HG03575 (cell line): ENCODE data around the gene POLD3.

ENCODE experiments used
- ATAC-seq: cut with Tn5 transposase; IDR thresholded peaks from one replicate; pipeline ENCODE4 v1.9.1; 2021; ENCODE audit not compliant: unreplicated experiment, insufficient number of reproducible peaks, low FRiP score; ENCODE audit errors: extremely low read depth

Gene POLD3, protein sequence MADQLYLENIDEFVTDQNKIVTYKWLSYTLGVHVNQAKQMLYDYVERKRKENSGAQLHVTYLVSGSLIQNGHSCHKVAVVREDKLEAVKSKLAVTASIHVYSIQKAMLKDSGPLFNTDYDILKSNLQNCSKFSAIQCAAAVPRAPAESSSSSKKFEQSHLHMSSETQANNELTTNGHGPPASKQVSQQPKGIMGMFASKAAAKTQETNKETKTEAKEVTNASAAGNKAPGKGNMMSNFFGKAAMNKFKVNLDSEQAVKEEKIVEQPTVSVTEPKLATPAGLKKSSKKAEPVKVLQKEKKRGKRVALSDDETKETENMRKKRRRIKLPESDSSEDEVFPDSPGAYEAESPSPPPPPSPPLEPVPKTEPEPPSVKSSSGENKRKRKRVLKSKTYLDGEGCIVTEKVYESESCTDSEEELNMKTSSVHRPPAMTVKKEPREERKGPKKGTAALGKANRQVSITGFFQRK

DNA sequence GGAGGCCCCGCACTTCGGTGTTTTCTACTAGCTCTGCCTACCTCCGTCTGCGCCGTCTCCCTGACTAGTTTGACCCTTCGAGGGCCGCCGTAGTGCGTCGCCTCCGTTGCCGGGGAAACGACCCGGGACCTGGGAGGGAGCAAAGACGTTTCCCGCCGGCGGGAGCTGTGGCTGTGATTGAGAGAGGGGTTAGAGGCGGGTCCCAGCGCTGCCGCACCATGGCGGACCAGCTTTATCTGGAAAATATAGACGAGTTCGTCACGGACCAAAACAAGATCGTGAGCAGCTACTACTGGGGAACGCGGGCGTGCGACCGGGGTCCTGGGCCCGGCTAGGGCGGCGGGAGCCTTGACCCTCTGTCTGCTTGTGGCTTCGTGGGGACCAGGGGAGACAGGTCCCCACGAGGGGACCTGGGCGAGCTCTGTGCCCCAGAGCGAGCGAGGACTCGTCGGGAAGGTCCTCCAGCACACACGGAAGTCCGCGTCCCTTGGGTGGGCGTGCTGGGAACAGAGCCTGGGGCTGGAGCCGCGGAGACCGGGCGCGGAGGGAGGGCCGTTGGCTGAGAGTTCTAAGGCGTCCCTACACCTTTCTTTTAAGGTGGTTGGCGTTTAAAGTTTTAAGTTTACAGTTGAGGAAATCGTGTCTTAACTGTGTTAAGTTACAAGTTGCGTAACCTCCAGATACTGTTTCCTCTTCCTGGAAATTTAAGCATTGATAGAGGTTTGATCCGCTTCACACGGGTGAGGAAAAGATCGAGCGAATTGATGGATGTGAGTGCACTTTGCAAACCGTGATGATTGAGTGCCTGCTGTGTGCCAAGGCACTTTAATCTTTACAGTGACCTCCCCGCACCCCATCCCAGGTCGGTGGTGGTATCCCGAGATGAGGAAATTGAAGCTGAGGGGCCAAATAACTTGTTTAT, at the start of gene POLD3:
TSS of gene POLD3 (plus strand) at position 142 of the 922 bp plus-strand sequence. CDS start at position 219, 77 bp downstream.
- ATAC-seq, result peak; percentile 66

DNA sequence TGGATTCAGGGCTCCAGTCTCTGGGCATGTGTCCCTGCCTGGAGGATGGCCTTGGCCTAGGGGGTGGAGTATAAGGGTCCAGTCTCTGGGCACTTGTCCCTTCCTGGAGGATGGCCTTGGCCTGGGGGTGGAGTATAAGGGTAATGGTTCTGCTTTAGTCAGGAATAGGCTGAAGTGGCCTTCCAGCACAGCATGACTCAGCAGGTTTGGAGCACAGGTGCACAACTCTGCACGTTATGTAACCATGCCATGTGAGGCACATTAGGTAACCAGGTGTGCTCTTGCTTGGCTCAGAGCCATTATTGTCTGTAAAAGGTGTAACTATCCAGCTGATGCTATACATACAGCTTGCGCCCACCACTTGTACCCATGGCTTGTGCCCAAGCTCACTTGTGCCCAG, 48.4 kb upstream of the POLD3 start:
- ATAC-seq, result no peak

DNA sequence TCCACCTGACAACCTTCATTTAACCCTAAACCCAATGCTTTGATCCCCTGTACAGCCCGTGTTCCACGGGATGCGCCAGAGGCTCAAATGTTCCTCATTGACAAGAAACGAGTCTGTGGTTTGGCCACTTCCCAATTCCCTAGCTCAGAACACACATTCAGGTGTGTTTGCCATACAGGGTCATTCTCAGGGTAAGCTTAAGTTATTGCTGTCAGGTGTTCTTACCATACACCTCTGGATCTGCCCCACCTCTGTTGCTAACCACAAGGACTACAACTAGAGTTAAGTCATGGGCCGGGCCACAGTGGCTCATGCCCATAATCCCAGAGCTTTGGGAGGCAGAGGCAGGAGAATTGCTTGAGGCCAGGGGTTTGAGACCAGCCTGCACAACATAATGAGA, 45.6 kb upstream of the POLD3 start:
- no peak for ATAC-seq

DNA sequence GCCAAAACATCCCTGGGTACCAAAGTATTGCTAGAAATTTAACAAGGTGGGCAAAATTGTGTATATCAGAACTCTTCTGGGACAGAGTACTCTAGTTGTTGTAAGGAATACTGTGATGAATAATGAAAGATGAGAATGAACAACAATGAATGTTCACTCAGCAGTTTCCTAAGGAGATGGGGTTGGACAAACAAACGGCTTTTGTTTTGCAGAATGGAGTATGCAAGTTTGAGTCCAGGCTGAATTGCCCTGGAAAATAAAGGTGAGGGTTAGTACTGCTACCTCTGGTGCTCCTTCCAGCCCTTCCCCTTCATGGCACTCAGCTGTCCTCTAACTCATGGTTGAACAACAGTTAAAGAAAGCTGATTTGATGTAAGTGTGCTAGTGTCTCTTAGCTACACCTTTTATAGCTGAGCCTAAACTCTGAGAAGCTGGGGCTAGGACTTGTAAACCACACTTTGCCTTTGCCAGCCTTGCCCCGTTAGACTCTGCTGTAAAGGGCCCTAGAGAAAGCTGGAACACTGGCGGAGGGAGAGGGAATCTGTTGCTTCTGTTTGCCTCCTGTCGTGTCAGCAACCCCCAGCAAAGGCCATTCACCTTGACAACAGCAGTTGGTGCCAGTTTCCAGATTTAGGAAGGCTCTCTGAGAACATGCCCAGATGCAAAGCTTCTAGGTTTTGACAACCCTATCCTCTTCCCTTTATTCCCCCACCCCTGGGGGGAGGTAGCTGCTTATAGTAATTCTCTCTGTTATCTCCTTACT, 41.2 kb upstream of the POLD3 start:
- no peak for ATAC-seq

DNA sequence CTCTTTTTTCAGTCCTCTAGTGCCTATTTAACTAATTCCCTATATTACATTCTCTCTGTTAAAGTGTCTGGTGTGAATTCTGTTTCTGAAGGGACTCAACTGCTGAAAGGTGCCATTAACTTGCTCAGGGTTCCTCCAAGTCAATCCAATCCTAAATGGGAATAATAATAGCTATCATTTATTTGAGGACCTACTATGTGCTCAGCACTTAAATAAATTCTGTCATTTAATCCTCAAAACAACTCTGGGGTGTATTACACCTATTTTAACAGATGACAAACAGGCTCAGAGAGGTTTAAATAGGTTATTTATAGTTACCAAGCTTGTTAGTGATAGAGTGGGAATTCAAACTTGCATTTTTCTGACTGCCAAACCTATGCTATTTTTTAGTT, 40.6 kb upstream of the POLD3 start:
- no peak for ATAC-seq

DNA sequence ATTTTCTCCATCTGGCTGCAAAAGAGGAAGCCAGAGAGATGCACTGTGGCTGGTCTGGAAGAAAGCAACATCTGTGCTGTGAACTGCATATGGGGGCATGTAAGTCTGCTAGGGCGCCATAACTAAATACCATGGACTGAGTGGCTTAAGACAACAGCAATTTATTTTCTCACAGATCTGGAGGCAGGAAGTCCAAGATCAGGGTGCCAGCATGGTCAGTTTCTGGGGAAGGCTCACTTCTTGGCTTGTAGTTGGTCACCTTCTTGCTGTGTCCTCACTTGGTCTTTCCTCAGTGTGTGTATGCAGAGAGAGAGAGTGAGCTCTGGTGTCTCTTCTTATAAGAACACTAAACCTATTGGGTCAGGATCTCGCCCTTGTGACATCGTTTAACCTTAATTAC, 34.9 kb upstream of the POLD3 start:
- no peak for ATAC-seq

DNA sequence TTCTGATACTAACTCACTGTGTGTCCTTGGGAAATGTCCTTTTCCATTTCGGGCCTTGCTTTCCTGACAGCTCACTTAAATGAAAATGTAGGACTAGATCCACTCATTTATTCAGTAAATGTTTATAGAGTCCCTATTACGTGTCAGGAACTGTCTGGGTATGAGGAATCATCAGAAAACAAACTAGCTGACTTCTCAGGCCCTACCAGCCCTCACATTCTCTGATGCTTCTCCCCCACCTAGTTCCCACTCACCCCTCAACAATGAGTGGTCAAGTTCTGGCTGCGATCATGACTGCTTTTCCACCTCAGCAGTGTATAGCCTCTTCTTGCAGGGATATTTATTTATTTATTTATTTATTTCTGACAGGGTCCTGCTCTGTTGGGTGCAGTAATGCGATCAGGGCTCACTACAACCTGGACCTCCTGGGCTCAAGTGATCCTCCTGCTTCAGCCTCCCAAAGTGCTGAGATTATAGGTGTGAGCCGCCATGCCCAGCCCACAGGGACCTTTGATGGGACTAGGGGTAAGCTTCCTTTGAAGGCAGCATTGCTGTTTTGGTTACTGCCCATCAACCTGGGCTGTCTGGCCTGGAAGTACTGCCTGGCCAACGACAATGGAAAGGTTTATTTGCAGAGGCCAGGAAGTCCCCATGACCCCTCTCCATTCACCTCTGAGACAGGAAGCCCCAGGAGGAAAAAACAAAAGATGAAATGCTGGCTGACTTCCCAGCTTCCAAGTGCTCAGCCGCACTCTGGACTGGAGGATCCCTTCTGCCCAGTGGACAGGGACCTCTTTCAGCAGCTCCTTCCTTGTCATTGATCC, 33.1 kb upstream of the POLD3 start:
- no peak for ATAC-seq

DNA sequence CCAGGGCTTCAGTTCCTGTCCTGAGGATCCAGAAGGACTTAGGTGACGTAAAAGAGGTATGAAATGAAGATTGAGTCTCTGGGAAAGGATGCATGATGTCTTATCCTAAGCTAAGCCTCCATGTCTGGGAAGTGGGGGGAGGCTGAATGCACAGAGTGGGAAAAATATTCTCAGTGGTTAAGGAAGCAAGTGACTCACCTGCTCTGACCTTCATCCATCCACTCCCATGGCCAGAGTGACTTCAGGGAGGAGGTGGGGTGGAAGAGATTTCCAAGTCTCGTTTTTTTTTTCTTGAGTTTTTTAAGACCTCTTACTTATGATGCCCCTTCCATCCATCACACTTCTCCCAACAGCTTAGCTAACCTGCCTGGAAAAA, 32.5 kb upstream of the POLD3 start:
- no peak for ATAC-seq

DNA sequence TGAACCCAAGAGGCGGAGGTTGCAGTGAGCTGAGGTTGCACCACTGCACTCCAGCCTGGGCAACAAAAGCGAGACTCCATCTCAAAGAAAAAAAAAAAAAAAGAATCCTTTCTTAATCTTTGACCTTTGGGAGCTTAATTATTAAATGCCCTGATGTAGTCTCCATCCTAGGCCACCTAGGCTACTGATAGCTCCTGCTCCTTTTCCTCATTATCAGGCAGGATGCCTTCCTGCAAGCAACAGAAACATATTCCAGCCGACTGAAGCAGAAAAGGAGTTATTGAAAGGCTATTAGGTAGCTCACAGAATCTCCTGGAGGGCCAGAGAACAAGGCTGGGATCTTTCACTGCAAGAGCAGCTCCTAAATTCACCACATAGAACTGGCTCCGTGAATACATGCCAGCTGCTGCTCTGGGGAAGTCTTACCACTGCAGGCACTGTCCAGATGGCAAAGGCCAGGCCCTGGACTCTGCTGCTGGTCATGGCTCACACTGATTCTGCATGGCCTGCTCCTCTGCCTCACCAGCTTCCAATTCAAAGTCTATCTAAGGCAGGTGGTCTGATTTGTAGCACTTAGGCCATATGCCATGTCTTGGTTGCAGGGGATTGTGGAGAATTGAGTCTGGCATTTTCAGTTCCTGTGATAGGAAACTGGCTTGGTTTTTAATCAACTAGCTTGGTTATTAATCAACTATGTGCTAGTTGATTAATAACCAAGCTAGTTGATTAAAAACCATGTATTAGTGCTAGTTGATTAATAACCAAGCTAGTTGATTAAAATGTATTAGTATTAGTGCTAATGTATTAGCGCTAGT, 26.0 kb upstream of the POLD3 start:
- ATAC-seq, result no peak

DNA sequence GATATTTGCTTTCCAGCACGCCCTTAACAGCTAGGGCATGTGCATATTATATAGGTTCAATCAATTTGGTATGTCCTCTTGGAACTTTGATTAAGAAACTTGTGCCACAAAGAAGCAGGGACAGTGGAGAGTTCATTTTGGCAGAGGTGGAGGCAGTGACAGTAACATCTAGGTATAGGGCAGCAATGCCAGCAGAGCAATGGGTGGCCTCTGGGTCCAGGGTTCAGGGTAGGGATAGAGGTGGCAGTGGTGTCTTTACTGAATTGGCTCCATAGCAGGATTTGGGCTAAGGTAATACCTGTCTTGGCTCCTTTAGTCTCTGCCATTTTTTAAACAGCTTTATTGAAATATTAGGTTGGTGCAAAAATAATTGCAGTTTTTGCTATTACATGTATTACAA, 24.4 kb upstream of the POLD3 start:
- no peak for ATAC-seq

DNA sequence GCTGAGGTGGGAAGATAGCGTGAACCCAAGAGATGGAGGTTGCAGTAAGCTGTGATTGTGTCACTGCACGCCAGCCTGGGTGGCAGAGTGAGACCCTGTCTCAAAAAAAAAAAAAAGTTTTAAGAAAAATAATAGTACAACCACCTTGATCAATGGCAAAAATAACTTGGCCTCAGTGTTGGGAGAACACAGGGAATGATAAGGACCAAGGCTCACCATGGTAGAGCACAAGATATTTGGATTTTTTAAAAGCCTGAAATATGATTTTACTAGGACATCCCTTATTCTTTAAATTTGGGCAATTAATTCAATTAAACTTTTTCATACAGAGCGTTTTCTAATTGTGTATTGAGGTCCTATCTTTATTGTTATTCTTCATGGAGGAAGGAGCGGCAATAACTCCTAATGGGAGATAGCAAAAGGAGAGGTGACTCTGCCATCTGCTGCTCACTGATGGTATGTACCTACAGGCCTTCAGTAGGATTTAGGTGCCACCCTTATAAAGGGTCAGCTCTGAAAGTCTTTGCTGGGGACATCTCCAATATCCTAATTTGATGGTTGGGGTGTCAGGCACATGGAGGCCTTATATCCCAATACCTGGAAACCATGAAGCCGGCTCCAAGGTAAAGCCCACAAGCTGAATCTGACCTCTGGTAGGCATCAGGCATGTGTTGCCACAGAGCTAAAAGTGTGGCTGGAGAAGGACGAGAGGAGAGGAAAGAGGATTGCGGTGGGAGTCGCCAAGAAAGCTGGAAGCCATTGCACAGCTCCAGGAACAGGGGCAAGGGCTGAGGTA, 21.9 kb upstream of the POLD3 start:
- no peak for ATAC-seq

DNA sequence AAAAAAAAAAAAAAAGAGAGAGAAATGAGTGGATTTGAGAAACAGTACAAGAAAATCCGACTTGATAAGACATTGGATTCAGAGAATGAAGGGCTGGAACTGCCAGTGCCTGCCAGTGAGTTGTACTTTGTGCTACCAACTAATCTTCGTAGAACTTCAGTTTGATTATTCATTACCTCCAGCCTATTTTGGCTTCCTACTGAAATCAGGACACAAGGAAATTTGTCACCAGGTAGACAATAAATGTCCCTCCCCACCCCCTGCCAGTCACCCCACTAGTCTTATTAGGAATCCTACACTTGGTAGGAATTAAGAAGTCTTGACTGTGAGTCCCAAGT, 21.4 kb upstream of the POLD3 start:
- ATAC-seq, result no peak

DNA sequence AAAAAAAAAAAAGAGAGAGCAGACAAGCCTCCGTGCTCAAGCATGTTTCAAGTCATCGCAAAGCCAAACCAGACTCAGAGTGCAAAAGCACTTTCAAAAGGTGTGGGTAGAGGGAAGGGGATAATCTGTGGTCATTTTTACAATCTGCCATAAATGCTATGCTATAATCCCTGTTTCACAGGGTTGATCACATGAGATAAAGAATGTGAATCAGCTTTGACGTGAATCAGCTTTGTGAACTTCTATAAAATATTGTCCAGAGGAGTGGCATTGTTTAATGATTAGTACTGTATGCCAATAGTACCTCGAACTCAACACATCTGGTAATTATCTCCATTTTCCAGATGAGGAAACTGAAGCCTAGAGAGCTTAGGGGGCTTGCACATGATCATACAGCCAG, 20.0 kb upstream of the POLD3 start:
- ATAC-seq, result no peak

DNA sequence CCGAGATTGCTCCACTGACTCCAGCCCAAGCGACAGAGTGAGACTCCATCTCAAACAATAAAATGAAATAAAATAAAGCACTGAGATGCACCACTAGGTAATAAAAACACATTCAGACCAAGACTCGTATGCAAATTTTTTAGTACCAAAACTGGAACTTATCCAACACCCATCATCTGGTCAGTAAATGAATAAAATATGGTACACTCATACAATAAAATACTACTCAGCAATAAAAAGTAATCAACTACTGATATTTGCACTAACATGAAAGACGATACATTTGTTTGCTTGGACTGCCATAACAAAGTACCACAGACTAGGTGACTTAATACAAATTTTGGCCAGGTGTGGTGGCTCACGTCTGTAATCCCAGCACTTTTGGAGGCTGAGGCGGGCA, 17.8 kb upstream of the POLD3 start:
- no peak for ATAC-seq

DNA sequence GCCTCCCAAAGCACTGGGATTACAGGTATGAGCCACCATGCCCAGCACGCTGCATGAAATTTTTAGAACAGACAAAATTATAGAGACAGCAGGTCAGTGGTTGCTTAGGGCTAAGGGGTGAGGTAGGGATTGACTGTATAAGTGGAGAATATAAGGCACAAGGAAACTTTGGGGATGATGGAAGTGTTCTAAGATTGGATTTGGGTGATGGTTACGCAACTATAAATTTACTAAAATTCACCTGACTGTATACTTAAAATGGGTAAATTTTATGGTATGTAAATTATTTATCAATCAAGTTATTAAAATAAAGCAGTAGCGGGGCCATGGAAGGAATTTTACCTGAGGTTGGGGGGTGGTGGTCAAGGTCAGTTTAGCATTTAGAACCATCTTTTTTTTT, 16.4 kb upstream of the POLD3 start:
- no peak for ATAC-seq

DNA sequence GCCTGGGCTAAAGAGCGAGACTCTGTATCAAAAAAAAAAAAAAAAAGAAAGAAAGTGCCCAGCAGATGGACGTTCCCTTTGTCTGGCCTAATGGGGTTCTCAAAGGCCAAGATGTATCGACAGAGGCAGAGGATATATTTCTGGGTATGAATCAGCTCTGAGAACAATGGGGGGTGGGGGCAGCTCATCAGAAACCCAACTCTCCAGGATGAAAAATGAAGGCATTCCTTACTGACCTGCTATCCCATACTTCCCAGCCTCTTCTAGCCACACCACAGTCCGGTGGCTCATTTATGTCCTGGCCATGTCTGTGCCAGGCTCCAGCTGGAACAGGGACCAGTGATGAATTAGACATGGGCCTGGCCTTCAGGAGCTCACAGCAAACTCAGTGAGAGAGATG, 15.2 kb upstream of the POLD3 start:
- no peak for ATAC-seq
